ENCODE measurements around the gene PCDHA1.
"Not testable (repeated sequence)": the region's sequence is repeated elsewhere in the genome, so short reads cannot be mapped to it uniquely, and the experiment has no call there.

The PCDHA1 gene

GRCh38 chr5:140796072-140796717, 10.3 kb downstream of the PCDHA1 start:
- not testable (repeated sequence) for H3K27ac ChIP-seq (ENCODE audit: low read depth, low read length); H3K36me3 ChIP-seq (ENCODE audit: control insufficient read depth, insufficient read depth, low read length); H3K9ac ChIP-seq (ENCODE audit: low read length); H3K4me3 ChIP-seq (ENCODE audit: low read length); H3K27me3 ChIP-seq (ENCODE audit: control insufficient read depth, insufficient read depth, low read length); H3K4me1 ChIP-seq (ENCODE audit: control insufficient read depth, insufficient read depth, low read length)

GRCh38 chr5:140796718-140797095, 10.8 kb downstream of the PCDHA1 start:
- Histone ChIP-seq H3K36me3 (ENCODE audit: control insufficient read depth, insufficient read depth, low read length) (no peaks in the 10 kb centered on the region), H3K27me3 (ENCODE audit: control insufficient read depth, insufficient read depth, low read length) (no peaks in the 10 kb centered on the region), H3K27ac (ENCODE audit: low read depth, low read length) (no peak overlapping the region), H3K4me3 (ENCODE audit: low read length) (no peak overlapping the region), H3K9ac (ENCODE audit: low read length) (no peak overlapping the region), H3K4me1 (ENCODE audit: control insufficient read depth, insufficient read depth, low read length) (no peaks in the 10 kb centered on the region)

- H3K4me3 ChIP-seq (ENCODE audit: low read length), result peak within 1 kb of the TSS; percentile 14
- no peaks in the 10 kb centered on the region for H3K36me3 ChIP-seq (ENCODE audit: control insufficient read depth, insufficient read depth, low read length)
- no peaks in the 10 kb centered on the region for H3K4me1 ChIP-seq (ENCODE audit: control insufficient read depth, insufficient read depth, low read length)
- no peak within 1 kb of the TSS for H3K9ac ChIP-seq (ENCODE audit: low read length)
- no peak within 1 kb of the TSS for H3K27ac ChIP-seq (ENCODE audit: low read depth, low read length)
- no peaks in the 10 kb centered on the region for H3K27me3 ChIP-seq (ENCODE audit: control insufficient read depth, insufficient read depth, low read length)
Measured at GRCh38 chr5:140800816-140801493, 15.0 kb downstream of the PCDHA1 start, which contains the start of gene PCDHA3. Gene PCDHA3, plus strand, starts transcription at chr5:140801057.

DNA sequence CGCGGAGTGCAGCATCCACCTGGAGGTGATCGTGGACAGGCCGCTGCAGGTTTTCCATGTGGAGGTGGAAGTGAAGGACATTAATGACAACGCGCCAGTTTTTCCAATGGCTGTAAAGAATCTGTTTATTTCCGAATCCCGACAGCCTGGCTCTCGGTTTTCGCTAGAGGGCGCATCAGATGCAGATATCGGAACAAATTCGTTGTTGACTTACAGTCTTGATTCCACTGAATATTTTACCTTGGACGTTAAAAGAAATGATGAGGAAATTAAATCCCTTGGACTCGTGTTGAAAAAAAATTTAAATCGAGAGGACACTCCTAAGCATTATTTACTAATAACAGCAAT, 15.5 kb downstream of the PCDHA1 start:
- Histone ChIP-seq H3K4me3 (ENCODE audit: low read length) (no peak overlapping the region), H3K27me3 (ENCODE audit: control insufficient read depth, insufficient read depth, low read length) (no peaks in the 10 kb centered on the region), H3K27ac (ENCODE audit: low read depth, low read length) (no peak overlapping the region), H3K4me1 (ENCODE audit: control insufficient read depth, insufficient read depth, low read length) (no peaks in the 10 kb centered on the region), H3K36me3 (ENCODE audit: control insufficient read depth, insufficient read depth, low read length) (no peaks in the 10 kb centered on the region), H3K9ac (ENCODE audit: low read length) (no peak overlapping the region)

GRCh38 chr5:140802381-140802780, 16.4 kb downstream of the PCDHA1 start:
- not testable (repeated sequence) for H3K27ac ChIP-seq (ENCODE audit: low read depth, low read length); H3K4me3 ChIP-seq (ENCODE audit: low read length); H3K36me3 ChIP-seq (ENCODE audit: control insufficient read depth, insufficient read depth, low read length); H3K9ac ChIP-seq (ENCODE audit: low read length); H3K4me1 ChIP-seq (ENCODE audit: control insufficient read depth, insufficient read depth, low read length); H3K27me3 ChIP-seq (ENCODE audit: control insufficient read depth, insufficient read depth, low read length)

DNA sequence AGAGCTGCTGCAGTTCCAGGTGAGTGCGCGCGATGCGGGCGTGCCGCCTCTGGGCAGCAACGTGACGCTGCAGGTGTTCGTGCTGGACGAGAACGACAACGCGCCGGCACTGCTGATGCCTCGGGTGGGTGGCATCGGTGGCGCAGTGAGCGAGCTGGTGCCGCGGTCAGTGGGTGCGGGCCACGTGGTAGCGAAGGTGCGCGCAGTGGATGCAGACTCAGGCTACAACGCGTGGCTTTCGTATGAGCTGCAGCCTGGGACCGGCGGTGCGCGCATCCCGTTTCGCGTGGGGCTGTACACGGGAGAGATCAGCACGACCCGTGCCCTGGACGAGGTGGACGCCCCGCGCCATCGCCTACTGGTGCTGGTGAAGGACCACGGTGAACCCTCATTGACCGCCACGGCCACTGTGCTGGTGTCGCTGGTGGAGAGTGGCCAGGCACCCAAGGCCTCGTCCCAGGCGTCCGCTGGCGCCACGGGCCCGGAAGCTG, 16.9 kb downstream of the PCDHA1 start:
- Histone ChIP-seq H3K36me3 (ENCODE audit: control insufficient read depth, insufficient read depth, low read length) (no peaks in the 10 kb centered on the region), H3K9ac (ENCODE audit: low read length) (no peak overlapping the region), H3K4me3 (ENCODE audit: low read length) (no peak overlapping the region), H3K4me1 (ENCODE audit: control insufficient read depth, insufficient read depth, low read length) (no peaks in the 10 kb centered on the region), H3K27me3 (ENCODE audit: control insufficient read depth, insufficient read depth, low read length) (no peaks in the 10 kb centered on the region), H3K27ac (ENCODE audit: low read depth, low read length) (no peak overlapping the region)

GRCh38 chr5:140806834-140807775, 21.2 kb downstream of the PCDHA1 start, which contains the start of gene PCDHA4:
Gene PCDHA4, plus strand, starts transcription at chr5:140807068.
- H3K36me3 ChIP-seq (ENCODE audit: control insufficient read depth, insufficient read depth, low read length), result no peaks in the 10 kb centered on the region
- H3K9ac ChIP-seq (ENCODE audit: low read length), result no peak within 1 kb of the TSS
- peak within 1 kb of the TSS; percentile 40 for H3K4me3 ChIP-seq (ENCODE audit: low read length)
- no peaks in the 10 kb centered on the region for H3K27me3 ChIP-seq (ENCODE audit: control insufficient read depth, insufficient read depth, low read length)
- no peak within 1 kb of the TSS for H3K27ac ChIP-seq (ENCODE audit: low read depth, low read length)
- no peaks in the 10 kb centered on the region for H3K4me1 ChIP-seq (ENCODE audit: control insufficient read depth, insufficient read depth, low read length)

GRCh38 chr5:140808241-140808888, 22.4 kb downstream of the PCDHA1 start:
- not testable (repeated sequence) for H3K27me3 ChIP-seq (ENCODE audit: control insufficient read depth, insufficient read depth, low read length); H3K4me3 ChIP-seq (ENCODE audit: low read length); H3K36me3 ChIP-seq (ENCODE audit: control insufficient read depth, insufficient read depth, low read length); H3K4me1 ChIP-seq (ENCODE audit: control insufficient read depth, insufficient read depth, low read length); H3K9ac ChIP-seq (ENCODE audit: low read length); H3K27ac ChIP-seq (ENCODE audit: low read depth, low read length)

DNA sequence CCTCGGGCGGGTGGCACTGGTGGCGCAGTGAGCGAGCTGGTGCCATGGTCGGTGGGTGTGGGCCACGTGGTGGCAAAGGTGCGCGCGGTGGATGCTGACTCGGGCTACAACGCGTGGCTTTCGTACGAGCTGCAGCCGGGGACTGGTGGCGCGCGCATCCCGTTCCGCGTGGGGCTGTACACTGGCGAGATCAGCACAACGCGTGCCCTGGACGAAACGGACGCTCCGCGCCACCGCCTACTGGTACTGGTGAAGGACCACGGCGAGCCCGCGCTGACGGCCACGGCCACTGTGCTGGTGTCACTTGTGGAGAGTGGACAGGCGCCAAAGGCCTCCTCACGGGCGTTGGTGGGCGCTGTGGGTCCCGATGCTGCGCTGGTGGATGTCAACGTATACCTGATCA, 22.9 kb downstream of the PCDHA1 start:
- no peak overlapping the region for H3K27ac ChIP-seq (ENCODE audit: low read depth, low read length)
- H3K4me1 ChIP-seq (ENCODE audit: control insufficient read depth, insufficient read depth, low read length), result no peaks in the 10 kb centered on the region
- no peak overlapping the region for H3K9ac ChIP-seq (ENCODE audit: low read length)
- H3K36me3 ChIP-seq (ENCODE audit: control insufficient read depth, insufficient read depth, low read length), result no peaks in the 10 kb centered on the region
- H3K27me3 ChIP-seq (ENCODE audit: control insufficient read depth, insufficient read depth, low read length), result no peaks in the 10 kb centered on the region
- no peak overlapping the region for H3K4me3 ChIP-seq (ENCODE audit: low read length)

- no peaks in the 10 kb centered on the region for H3K27me3 ChIP-seq (ENCODE audit: control insufficient read depth, insufficient read depth, low read length)
- no peak within 1 kb of the TSS for H3K27ac ChIP-seq (ENCODE audit: low read depth, low read length)
- no peak within 1 kb of the TSS for H3K4me3 ChIP-seq (ENCODE audit: low read length)
- H3K36me3 ChIP-seq (ENCODE audit: control insufficient read depth, insufficient read depth, low read length), result no peaks in the 10 kb centered on the region
- no peak within 1 kb of the TSS for H3K9ac ChIP-seq (ENCODE audit: low read length)
- no peaks in the 10 kb centered on the region for H3K4me1 ChIP-seq (ENCODE audit: control insufficient read depth, insufficient read depth, low read length)
Measured at GRCh38 chr5:140821375-140822280, 35.7 kb downstream of the PCDHA1 start, which contains the start of gene PCDHA5. Gene PCDHA5, plus strand, starts transcription at chr5:140821613.

- no peak overlapping the region for H3K9ac ChIP-seq (ENCODE audit: low read length)
- H3K36me3 ChIP-seq (ENCODE audit: control insufficient read depth, insufficient read depth, low read length), result no peaks in the 10 kb centered on the region
- H3K4me3 ChIP-seq (ENCODE audit: low read length), result no peak overlapping the region
- H3K27ac ChIP-seq (ENCODE audit: low read depth, low read length), result no peak overlapping the region
- no peaks in the 10 kb centered on the region for H3K4me1 ChIP-seq (ENCODE audit: control insufficient read depth, insufficient read depth, low read length)
- H3K27me3 ChIP-seq (ENCODE audit: control insufficient read depth, insufficient read depth, low read length), result no peaks in the 10 kb centered on the region
Measured at GRCh38 chr5:140822281-140822629, 36.3 kb downstream of the PCDHA1 start.
